Activated CD8-positive, alpha-beta memory T cell treated with anti-CD3 and anti-CD28 coated beads for 48 hours (primary cell): ENCODE results near the gene MAPK14.
"Not testable (repeated sequence)": the region's sequence is repeated elsewhere in the genome, so short reads cannot be mapped to it uniquely, and the experiment has no call there.

Source experiments
- DNase-seq, 3 experiments: peaks; one replicate each; pipeline ENCODE4 v3.0.0-alpha.2; 2020; ENCODE audit warnings: low read depth in 2 of 3, low spot score in 2 of 3

MAPK14 gene

DNA sequence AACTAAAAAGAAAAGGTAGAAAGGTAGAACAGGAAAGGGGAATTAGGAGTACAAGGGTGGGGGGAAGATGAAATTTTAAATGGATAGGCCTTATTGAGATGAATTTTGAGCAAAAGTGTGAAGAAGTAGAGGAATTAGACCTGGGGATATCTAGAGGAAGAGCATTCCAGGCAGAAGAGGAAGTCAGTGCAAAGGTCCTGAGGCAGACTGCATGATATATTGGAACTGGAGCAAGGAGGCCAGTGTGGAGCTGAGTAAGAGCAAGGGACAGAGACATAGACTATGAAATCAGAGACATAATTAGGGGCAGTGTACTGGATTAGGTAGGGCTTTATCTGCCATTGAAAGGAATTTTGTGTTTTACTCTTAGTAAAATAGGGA lies 40.4 kb downstream of the MAPK14 start:
- DNase-seq: no peak

DNA sequence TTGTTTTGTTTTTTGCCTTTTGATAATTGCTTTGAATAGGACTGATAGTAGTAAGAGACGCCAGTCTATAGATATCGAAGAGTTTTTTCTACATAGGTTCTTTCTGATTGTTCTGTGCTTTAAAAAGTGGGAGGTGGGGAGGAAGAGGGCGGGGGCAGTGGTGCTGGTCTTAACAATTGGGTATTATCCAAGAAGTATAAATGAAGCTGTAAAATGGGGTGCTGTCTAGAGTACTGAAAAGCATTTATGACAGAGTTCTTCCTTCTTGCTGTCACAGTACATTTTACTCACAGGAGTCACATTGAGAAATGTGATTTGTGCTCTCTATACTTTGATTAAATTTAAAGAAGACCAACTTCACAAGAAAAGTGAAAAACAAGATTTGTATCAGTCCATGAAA lies 41.0 kb downstream of the MAPK14 start:
- no peak for DNase-seq

DNA sequence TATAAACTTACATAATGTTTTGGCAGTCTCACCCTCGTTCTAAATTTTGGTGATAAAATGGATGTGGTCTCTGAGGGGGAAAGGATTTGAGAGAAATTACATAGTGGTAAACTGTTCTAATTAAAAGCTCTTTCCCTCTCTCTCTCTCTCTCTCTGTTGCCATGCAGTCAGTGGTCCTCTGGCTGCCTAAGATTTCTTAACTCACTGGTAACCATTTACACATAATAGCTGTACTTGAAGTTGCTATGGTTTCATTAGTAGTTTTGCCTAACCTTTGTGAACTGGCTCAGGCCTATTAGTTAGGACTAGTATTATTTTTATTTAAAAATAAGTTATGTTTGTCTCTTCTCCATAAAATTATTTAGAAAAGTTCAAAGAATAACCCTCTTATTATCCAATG lies 42.0 kb downstream of the MAPK14 start:
- no peak for DNase-seq

DNA sequence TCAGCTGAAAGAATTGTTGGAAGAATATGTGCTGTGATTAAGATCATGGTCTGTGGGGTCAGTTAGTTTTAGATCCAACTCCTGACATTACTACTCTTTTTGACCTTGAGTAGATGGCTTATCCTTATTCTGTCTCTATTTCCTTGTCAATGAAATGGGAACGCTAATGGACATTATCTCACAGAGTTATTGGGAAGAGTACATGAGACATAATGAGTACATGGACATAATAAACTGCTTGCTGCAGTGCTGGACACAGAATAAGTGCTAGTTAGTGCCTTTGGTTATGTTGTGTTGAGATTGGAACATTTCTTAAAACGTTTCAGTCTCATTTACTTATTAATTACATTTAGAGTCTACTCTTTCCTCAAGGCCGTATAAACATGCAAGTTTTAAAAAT lies 42.6 kb downstream of the MAPK14 start:
- DNase-seq: no peak

DNA sequence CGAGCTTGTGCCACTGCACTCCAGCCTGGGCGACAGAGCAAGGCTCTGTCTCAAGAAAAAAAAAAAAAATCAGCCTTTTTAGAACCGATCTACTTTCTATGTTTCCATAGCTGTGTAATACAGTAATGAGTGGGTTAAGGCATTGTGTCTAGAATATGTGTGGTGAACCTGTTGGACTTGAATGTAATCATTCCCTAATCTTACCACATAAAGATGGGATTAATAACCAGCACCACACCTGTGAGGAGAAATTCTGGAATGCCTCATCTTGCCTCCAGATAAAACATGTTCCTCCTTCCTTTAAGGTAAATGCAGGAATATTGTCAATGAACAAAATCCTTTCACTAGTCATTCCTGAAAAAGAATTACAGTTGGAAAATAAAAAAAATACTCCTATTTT lies 43.7 kb downstream of the MAPK14 start:
- no peak for DNase-seq

DNA sequence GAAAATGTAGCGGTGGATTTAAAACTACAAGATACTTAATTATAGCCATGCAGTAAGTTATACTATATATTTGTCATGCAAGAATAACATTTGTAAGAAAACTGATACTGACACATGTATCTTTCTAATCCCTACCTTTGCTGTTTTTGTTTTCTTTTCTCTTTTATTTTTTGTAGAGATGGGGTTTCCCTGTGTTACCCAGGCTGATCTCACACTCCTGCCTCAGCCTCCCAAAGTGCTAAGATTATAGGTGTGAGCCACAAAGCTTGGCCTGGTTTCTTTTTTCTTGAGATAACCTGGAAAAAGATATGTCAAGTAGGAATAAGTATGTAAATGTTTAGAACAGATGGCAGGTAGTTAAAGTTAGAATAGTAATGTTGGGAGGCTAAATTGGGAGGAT lies 44.1 kb downstream of the MAPK14 start:
- no peak for DNase-seq

DNA sequence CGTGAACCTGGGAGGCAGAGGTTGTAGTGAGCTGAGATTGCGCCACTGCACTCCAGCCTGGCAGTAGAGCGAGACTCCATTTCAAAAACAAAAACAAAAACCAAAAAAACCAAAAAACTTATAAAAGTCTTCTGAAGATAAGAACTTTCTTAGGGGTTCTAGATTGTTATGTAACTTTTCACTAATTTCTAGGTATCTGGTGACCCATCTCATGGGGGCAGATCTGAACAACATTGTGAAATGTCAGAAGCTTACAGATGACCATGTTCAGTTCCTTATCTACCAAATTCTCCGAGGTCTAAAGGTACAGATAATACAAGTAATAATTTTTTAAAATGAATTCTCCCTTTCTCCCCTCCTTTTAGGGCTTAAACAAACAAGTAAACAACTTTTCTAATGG lies 45.1 kb downstream of the MAPK14 start:
- DNase-seq: no peak

DNA sequence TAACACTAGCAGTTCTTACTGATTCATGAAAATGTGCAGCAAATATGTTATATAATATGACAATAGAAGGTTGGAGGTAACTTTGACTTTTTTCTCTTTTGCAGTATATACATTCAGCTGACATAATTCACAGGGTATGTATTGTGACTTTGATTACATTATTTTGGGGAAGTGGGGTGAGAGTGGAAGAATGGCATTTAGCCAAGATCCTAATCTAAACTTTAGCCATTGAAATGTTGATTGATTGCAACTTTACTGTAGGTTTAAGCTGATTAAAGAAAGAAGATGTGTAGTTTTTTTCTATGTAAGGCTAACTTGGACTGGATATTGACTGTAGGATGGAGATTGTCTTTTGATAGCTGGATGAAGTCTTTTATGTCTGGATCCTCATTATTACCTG lies 46.0 kb downstream of the MAPK14 start:
- DNase-seq: no peak

DNA sequence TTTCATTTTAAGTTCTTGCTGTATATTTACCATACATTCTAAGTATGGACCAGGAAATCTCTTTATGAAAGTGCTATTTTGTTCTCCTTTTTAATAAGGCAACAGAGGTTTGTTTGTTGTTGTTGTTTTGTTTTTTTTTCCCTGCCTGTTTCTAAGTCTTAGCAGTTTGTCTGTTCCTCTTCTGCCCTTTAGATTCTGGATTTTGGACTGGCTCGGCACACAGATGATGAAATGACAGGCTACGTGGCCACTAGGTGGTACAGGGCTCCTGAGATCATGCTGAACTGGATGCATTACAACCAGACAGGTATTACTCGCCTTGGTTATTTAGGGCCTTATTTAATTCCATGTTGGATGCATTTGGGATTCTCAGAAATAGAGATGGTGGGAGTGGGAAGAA lies 48.0 kb downstream of the MAPK14 start:
- no peak for DNase-seq

DNA sequence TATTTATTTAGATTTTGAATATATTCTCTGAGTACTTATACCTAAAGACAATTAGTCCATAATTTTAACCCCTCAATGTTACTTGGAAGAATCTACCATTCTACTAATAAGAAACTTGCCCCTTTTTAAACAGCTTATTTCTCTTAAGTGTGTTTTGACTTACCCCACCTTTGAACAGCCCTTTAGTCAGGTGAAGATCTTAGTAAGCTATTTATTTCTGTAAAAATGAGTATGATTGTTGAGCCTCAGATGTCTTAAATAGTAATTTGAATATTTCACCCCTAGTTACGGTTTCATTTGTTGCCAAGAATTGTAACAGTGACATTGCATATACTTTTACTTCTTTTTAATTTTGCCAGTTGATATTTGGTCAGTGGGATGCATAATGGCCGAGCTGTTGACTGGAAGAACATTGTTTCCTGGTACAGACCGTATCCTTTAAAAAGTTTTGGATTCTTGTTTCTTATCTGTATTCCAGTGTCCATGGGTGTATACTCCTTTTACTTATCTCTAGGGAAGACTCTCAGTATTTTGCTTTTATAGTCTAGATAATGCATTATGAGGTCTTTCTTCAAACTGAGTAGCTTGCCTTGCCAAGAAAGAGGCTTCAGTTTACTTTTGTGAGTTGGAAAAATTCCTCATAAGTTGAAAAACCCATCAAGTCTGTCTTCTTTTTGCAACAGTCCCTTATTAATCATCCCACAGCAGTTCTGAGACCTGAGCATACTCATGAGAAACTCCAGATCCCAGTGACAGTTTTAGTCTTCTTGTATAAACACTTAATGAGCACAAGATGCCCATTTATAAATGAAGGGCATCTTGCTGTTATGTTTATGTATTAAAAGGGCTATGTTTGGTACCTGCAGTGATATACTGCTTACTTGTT lies 48.8 kb downstream of the MAPK14 start:
- no peak for DNase-seq

DNA sequence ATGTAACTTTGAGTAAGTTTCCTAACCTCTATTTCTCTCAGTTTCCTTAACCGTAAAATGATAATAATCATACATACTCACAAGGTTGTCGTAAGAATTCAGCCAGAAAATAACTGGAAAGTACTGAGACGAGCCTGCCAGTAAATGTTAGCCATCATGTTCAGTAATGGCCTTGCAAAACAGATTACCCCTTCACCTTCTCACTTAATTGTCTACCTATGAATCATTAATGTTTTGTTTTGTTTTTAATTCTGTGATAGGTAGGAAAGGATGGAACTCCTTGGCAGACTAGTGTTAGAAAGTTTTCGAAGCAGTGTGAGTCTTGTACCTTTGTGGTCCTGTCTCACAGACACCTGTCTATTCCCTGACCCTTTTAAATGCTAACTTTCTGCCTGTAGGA lies 50.6 kb downstream of the MAPK14 start:
- no peak for DNase-seq

DNA sequence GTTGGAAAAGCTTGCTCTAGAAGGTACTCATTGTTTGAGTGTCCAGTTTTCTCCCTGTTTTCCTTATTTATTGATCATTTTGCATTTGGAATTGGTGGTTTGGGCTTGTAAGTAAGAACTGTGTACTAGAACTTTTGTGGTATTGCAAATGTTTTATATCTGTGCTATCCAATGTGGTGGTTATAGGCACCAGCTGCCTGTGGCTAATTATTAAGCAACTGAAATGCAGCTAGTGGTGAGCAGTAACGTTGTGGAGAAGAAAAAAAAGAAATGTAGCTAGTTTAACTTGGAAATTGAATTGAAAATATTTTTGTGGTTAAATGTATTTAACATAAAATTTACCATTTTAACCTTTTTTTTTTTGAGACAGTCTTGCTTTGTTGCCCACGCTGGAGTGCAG lies 52.0 kb downstream of the MAPK14 start:
- DNase-seq: no peak

DNA sequence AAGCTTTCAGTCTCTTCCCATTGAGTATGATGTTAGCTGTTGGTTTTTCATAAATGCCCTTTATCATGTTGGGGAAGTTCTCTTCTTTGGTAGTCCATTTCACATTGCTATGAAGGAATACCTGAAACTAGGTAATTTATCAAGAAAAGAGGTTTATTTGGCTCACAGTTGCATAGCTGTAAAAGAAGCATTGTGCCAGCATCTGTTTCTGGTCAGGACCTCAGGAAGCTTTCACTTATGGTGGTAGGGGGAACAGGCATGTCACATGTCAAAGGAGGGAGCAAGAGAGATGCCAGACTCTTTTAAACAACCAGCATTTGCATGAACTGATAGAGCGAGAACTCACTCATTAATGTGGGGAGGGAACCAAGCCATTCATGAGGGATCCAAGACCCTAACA lies 54.7 kb downstream of the MAPK14 start:
- DNase-seq: no peak

DNA sequence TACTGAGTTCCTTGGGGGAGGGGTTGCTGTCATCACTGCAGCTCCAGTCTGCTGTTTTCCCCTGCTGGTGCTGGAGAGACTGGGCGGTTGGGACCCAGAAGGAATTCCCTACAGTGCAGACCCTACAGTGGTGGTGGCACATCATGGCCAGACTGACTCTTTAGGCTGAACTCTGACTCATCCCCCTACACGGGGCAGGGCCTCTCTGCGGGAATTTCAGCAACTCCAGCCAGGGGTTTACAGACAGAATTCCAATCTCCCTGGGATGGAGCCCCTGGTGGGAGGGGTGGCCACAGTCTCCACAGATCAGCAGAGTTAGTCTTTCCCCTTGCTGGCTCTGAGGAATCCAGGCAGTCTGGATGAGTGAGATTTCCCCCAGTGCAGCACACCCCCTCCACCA lies 55.8 kb downstream of the MAPK14 start:
- no peak for DNase-seq

DNA sequence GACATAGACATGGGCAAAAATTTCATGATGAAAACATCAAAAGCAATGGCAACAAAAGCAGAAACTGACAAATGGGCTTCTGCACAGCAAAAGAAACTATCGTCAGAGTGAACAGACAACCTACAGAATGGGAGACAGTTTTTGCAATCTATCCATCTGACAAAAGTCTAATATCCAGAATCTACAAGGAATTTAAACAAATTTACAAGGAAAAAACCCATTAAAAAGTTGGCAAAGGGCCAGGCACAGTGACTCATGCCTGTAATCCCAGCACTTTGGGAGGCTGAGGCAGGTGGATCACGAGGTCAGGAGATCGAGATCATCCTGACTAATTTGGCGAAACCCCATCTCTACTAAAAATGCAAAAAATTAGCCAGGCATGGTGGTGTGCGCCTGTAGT lies 60.6 kb downstream of the MAPK14 start:
- not testable (repeated sequence) for DNase-seq

DNA sequence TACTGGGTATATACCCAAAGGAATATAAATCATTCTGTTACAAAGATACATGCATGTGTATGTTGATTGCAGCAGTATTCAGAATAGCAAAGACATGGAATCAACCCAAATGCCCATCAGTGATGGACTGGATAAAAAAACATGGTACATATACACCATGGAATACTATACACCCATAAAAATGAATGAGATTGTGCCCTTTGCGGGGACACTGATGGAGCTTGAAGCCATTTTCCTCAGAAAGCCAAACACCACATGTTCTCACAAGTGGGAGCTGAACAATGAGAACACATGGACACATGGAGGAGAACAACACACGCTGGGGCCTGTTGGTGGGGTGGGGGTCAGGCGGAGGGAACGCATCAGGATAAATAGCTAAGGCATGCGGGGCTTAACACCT lies 61.4 kb downstream of the MAPK14 start:
- no peak for DNase-seq

DNA sequence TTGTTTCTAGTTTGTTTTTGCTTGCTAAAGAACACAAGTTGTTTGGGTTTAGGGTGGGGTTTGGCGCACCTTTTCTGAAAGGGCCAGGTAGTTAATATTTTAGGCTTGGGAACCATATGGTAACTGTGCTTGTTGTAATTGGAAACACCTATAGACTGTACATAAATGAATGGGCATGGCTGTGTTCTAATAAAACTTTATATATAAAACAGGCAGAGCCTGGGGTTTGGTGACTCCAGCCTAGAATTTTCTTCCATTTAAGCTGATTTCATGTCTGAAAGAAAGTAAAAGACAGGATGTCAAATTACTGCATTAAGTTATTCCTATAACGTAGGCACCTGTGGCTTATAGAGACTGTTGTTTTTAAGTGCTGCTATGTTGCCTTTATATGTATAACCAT lies 66.6 kb downstream of the MAPK14 start:
- no peak for DNase-seq

DNA sequence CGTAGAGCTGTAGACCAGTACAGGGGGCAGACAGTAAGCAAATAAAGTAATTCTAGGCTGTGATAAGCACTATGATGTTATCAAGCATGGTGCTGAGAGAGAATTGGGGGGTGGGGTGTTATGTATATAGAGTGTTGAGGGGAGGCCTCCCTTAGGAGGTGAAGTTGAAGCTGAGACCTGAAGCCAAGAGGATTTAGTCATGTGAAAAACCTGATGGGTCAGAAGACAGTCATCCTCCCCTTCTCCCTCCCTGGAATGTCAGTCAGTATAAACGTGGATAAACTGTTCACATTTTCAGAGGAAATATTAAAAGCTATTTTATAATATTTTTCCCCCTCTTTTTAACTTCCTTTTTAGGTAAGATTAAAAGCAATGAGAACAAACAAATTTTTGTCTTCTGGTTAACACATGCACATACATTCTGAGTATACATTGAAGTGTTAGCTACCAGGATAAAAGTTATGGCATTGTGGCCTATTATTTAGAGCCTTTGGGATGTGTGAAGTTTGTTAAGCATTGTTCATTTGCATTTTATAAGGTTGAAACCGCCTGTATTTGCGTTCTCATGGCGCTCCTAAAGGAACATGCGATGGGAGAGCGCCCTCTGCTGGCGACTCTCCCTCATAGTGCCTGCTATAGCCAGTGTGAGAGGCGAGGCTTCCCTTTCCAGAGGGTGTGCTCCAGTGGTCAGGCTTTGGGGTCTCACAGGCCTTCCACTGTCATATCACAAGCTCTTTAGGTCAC lies 67.3 kb downstream of the MAPK14 start:
- peak; percentile 37 to 77 (median 58) for DNase-seq

DNA sequence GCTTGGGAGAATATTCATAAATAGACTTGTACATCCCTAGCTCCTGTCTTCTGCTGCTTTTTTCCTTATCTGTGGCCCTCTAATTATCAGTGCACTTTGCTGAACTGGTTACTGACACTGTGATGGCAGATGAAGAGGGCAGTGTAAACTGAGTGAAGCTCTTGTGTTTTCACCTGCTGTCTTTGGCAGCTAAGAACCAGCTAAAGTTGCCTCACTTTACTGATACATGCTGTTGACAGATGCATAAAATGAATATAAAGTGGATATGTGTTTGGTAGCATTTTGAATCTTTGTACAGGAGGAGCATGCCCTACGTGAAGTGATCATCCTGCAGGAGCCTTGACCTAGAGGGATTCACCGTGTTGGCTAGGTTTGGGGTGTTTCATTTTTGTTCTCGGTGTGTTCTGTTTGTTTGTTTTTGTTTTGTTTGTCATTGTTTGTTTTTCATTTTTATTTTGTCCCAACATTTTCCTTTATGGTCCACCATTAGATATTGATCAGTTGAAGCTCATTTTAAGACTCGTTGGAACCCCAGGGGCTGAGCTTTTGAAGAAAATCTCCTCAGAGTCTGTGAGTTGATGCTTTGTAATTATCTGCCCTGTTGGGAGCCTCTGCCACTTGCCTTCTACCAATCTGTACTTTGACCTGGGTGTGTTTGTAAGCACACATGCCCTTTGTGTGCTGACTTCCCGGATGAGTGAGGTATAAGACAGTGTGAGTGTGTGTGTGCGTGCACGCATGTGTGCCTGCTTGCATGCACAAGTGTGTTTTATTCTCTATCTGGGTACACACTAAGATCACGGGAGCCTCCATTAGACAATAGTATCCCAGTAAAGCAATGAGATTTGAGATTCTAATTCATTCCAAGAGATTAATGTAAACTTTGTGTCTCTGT lies 68.1 kb downstream of the MAPK14 start:
- DNase-seq: no peak

DNA sequence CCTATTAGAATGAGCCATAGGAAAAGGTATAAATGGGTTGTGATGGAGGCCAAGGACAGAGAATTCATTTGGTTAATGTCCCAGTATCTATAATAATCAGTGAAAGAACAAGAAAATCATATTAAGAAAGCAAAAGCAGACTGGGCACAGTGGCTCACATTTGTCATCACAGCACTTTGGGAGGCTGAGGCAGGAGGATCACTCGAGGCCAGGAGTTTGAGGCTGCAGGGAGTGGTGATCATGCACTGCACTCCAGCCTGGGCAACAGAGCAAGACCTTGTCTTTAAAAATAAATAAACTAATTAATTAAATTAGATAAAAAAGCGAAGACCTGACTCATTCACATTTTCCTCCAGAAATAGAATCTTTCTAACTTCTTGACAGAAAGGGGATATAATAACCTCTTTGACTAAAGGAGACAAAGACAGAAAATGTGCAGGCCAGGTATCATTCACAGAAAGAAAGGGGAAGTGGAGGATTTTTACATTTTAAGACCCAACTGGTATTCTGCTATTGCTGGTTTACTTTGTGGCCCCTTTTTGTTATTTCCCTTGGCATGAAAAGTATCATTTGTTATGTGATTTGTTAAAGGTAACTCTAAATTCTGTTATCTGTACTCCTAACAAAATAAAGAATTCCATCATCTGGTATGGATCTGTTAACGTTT lies 70.8 kb downstream of the MAPK14 start:
- no peak for DNase-seq
